ENCODE data around the gene MRFAP1L1.

The MRFAP1L1 gene

DNA sequence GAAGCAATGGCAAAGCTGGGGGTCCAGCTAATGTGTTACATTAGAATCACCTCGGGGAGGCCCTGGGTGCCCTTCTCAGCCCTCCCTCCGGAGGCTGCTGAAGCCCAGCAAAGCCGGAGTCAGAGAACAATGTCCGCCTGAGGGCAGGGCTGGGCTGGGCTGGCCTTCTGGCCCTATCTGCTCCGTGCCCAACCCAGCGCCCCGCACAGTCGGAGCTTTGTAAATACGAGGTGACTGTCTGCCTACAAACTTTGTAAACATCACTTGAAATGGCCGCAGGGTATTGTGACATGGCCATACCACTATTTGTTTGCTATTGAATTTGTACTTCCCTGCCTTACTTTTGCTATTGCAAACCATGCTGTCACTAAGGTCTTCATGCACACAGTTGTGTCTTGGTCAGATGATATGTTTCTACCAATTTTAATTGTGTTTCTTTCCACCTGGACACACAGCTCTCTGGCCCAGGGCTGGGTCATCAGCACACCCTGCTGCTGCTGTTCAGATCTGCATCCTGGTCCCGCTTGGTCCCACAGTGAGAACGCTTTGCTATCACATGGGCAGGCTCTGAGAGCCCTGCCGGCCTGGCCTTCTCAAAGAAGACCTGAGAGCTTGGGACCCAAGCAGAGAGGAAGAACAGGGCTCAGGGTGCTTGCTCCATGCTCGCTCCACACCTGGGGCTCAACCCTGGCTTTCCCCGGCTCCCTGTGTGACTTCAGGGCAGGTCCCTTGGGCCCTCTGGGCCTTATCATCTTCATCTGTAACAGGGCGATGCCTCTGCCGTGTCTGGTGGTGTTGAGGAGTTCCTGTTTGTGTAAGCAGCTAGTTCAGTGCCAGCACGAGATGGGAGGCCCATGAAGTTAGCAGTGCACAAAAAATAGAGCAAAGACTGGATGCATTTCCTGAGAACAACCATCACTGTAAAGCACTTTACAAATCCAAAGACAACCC, 13.7 kb downstream of the MRFAP1L1 start:
- TF ChIP-seq EZH2phosphoT487 (IDR thresholded peaks at IDR 0.05; ENCODE audit: low read length) (no peak), CTCF (IDR thresholded peaks at IDR 0.05; ENCODE audit: low read length) (no peak)
- Histone ChIP-seq H3K4me1 (ENCODE audit: low read length) (no peaks in the 10 kb centered on the region), H3F3A (ENCODE audit: insufficient read depth, low read length) (no peaks in the 10 kb centered on the region), H3K9me3 (replicated peaks; ENCODE audit: insufficient read depth, low read length) (no peaks in the 10 kb centered on the region), H4K20me1 (ENCODE audit: insufficient read depth, low read length) (no peaks in the 10 kb centered on the region), H3K9ac (ENCODE audit: low read length) (no peak overlapping the region), H3K36me3 (replicated peaks; ENCODE audit: insufficient read depth, low read length) (no peaks in the 10 kb centered on the region), H3K27me3 (replicated peaks; ENCODE audit: insufficient read depth, low read length) (no peaks in the 10 kb centered on the region), H3K4me2 (ENCODE audit: low read depth, low read length) (no peak overlapping the region), H3K9me2 (replicated peaks; ENCODE audit: insufficient read depth, low read length) (no peaks in the 10 kb centered on the region), H3K4me3 (ENCODE audit: low read length) (no peak overlapping the region), H3K79me2 (ENCODE audit: low read length) (no peaks in the 10 kb centered on the region), H3K27ac (ENCODE audit: low read length) (no peak overlapping the region), H2AFZ (ENCODE audit: low read length) (no peak overlapping the region)
- DNase-seq: no peak

DNA sequence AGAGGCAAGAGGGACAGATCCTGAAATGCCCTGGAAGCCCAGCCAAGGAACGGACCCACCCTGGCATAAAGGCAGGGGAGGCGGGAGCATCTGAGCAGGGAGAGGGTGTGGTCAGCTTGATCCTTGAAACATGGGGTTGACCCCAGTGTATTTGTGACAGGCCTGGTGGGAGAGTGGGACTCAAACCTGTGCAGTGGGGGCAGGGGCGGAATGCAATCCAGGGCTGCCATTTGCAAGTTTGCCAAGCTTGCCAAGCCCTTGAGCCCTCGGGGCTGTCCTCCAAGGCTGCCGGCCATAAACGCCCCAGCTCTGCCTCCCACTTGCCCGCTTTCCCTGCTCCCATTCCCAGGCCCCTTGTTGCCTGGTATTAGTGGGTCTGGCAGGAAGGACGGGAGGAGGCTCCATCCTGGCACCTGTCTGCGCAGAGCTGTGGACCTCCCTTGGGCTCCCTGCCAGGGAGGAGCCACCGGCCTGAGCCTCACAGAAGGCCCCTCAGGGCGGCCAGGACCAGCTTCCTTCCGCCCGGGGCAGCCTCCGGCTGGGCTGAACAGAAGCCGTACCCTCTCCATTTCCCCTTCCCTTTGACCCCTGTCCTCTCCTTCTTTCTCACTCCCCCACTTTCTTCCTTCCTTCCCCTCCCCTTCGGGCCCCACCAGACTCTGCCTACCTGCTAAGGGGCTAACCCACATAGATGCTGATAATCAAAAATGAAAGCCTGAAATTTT, 15.3 kb downstream of the MRFAP1L1 start:
- Histone ChIP-seq H3K4me2 (ENCODE audit: low read depth, low read length) (no peak overlapping the region), H3K9ac (ENCODE audit: low read length) (no peak overlapping the region), H3K36me3 (replicated peaks; ENCODE audit: insufficient read depth, low read length) (no peaks in the 10 kb centered on the region), H3K27ac (ENCODE audit: low read length) (no peak overlapping the region), H3K79me2 (ENCODE audit: low read length) (no peaks in the 10 kb centered on the region), H3K4me1 (ENCODE audit: low read length) (no peaks in the 10 kb centered on the region), H3K27me3 (replicated peaks; ENCODE audit: insufficient read depth, low read length) (no peaks in the 10 kb centered on the region), H3K9me2 (replicated peaks; ENCODE audit: insufficient read depth, low read length) (no peaks in the 10 kb centered on the region), H3F3A (ENCODE audit: insufficient read depth, low read length) (no peaks in the 10 kb centered on the region), H4K20me1 (ENCODE audit: insufficient read depth, low read length) (no peaks in the 10 kb centered on the region), H2AFZ (ENCODE audit: low read length) (no peak overlapping the region), H3K4me3 (ENCODE audit: low read length) (no peak overlapping the region), H3K9me3 (replicated peaks; ENCODE audit: insufficient read depth, low read length) (no peaks in the 10 kb centered on the region)
- DNase-seq: no peak
- TF ChIP-seq EZH2 (optimal IDR thresholded peaks at IDR 0.05; ENCODE audit: low read depth, low read length): no peak
- TF ChIP-seq EZH2phosphoT487 (IDR thresholded peaks at IDR 0.05; ENCODE audit: low read length): no peak
- TF ChIP-seq CTCF (IDR thresholded peaks at IDR 0.05; ENCODE audit: low read length): no peak

DNA sequence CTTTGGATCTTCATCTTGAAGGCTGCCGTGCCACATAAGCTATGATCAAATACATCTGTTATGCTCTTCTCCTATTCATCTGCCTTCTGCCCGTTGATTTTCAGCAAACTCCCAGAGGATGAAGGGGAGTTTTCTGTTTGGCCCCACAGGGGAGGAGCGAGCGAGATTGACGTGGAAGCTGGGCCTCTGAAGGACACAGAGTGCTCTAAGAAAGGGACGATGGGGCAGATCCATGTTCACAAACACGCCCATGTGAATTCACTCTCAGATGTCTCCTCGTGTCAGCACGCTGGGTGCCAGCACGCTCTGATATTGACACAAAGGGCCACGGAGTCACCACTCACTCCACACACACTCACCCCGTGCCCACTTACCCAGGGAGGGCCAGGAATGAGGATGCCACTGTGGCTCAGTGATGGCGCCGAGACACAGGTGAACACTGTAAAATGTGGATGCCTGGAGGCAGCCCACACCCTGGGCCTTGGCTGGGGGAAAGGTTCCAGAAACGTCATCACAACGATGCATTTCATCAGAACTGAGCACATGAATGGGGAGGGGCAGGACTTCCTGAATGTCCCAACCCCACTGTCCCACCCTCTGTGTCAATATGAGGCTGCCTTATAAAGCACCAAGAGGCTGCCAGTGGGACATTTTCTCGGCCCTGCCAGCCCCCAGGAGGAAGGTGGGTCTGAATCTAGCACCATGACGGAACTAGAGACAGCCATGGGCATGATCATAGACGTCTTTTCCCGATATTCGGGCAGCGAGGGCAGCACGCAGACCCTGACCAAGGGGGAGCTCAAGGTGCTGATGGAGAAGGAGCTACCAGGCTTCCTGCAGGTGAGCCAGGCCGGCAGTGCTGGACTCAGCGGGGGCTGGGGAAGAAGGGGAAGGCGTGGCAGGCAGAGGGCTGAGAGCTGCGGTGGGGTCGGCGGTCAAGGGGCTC, 16.2 kb downstream of the MRFAP1L1 start, which contains the start of gene S100P:
S100P (plus strand) TSS at position 648 of the 946 bp plus-strand sequence; CDS start at position 703, 55 bp downstream.
- no peak within 1 kb of the TSS for H3K9ac ChIP-seq (ENCODE audit: low read length)
- TF ChIP-seq EZH2 (optimal IDR thresholded peaks at IDR 0.05; ENCODE audit: low read depth, low read length): no peak
- TF ChIP-seq CTCF (IDR thresholded peaks at IDR 0.05; ENCODE audit: low read length): no peak
- TF ChIP-seq EZH2phosphoT487 (IDR thresholded peaks at IDR 0.05; ENCODE audit: low read length): no peak
- no peak within 1 kb of the TSS for H3K4me3 ChIP-seq (ENCODE audit: low read length)
- no peaks in the 10 kb centered on the region for H3F3A ChIP-seq (ENCODE audit: insufficient read depth, low read length)
- no peaks in the 10 kb centered on the region for H3K9me3 ChIP-seq (replicated peaks; ENCODE audit: insufficient read depth, low read length)
- no peaks in the 10 kb centered on the region for H3K79me2 ChIP-seq (ENCODE audit: low read length)
- no peaks in the 10 kb centered on the region; the same call in 1 of the 2 replicates for H3K27me3 ChIP-seq (replicated peaks; ENCODE audit: insufficient read depth, low read length)
- no peak within 1 kb of the TSS for H3K4me2 ChIP-seq (ENCODE audit: low read depth, low read length)
- no peaks in the 10 kb centered on the region for H4K20me1 ChIP-seq (ENCODE audit: insufficient read depth, low read length)
- H3K4me1 ChIP-seq (ENCODE audit: low read length): no peaks in the 10 kb centered on the region
- no peak within 1 kb of the TSS for H3K27ac ChIP-seq (ENCODE audit: low read length)
- H3K9me2 ChIP-seq (replicated peaks; ENCODE audit: insufficient read depth, low read length): no peaks in the 10 kb centered on the region
- no peak within 1 kb of the TSS for H2AFZ ChIP-seq (ENCODE audit: low read length)
- H3K36me3 ChIP-seq (replicated peaks; ENCODE audit: insufficient read depth, low read length): no peaks in the 10 kb centered on the region
- DNase-seq: no peak
